OCI-LY1 (cell line): ENCODE results near the gene TTC38.

ENCODE experiments used
- H2AFZ ChIP-seq: fragments of 200-600 bp; sonication (generic), shearing (Covaris generic); 2 replicates; pipeline ENCODE4 v1.6.0; 2014; ENCODE audit warnings: antibody characterized with exemption, mild to moderate bottlenecking, low read length
- H3F3A ChIP-seq: fragments of 200-600 bp; sonication (generic), shearing (Covaris generic); 2 replicates; pipeline ENCODE4 v1.6.0; 2014; ENCODE audit warnings: mild to moderate bottlenecking, antibody characterized with exemption, low read length, moderate library complexity; ENCODE audit not compliant: insufficient read depth
- H3K27ac ChIP-seq: fragments of 200-600 bp; sonication (generic); 2 replicates; pipeline ENCODE4 v1.5.1; 2014; ENCODE audit warnings: low read length, mixed run types, mild to moderate bottlenecking, low read depth; ENCODE audit not compliant: poor library complexity, severe bottlenecking
- H3K27me3 ChIP-seq: fragments of 200-600 bp; sonication (generic); 2 replicates; pipeline ENCODE4 v1.6.0; 2014; ENCODE audit warnings: antibody characterized with exemption, mild to moderate bottlenecking, low read length, moderate library complexity; ENCODE audit not compliant: insufficient read depth
- H3K36me3 ChIP-seq: fragments of 200-600 bp; sonication (generic); 2 replicates; pipeline ENCODE4 v1.6.1; 2014; ENCODE audit warnings: mild to moderate bottlenecking, antibody characterized with exemption, low read length, moderate library complexity, mixed read lengths; ENCODE audit not compliant: insufficient read depth
- H3K4me1 ChIP-seq: fragments of 200-600 bp; sonication (generic); 2 replicates; pipeline ENCODE4 v1.5.1; 2014; ENCODE audit warnings: mild to moderate bottlenecking, low read length, moderate library complexity; ENCODE audit not compliant: insufficient read depth, severe bottlenecking
- H3K4me2 ChIP-seq: fragments of 200-600 bp; sonication (generic), shearing (Covaris generic); 2 replicates; pipeline ENCODE4 v1.6.1; 2014; ENCODE audit warnings: low read length
- H3K4me3 ChIP-seq: fragments of 200-600 bp; sonication (generic); 2 replicates; pipeline ENCODE4 v1.5.1; 2014; ENCODE audit warnings: low read length, low read depth, mild to moderate bottlenecking, mixed read lengths; ENCODE audit not compliant: poor library complexity, severe bottlenecking
- H3K79me2 ChIP-seq: fragments of 200-600 bp; shearing (Covaris generic); 2 replicates; pipeline ENCODE4 v1.6.1; 2016; ENCODE audit warnings: mixed run types, low read length, mixed read lengths; ENCODE audit not compliant: insufficient read depth
- H3K9ac ChIP-seq: fragments of 200-600 bp; sonication (generic), shearing (Covaris generic); 2 replicates; pipeline ENCODE4 v1.6.1; 2014; ENCODE audit warnings: mild to moderate bottlenecking, low read length, mixed read lengths
- H3K9me2 ChIP-seq: fragments of 200-600 bp; sonication (generic), shearing (Covaris generic); 2 replicates; pipeline ENCODE4 v1.6.1; 2014; ENCODE audit warnings: low read depth, mild to moderate bottlenecking, low read length, mixed read lengths
- H3K9me3 ChIP-seq: fragments of 200-600 bp; shearing (Covaris generic); 2 replicates; pipeline ENCODE4 v1.6.1; 2014; ENCODE audit warnings: low read length, mixed read lengths
- H4K20me1 ChIP-seq: fragments of 200-600 bp; sonication (generic), shearing (Covaris generic); 2 replicates; pipeline ENCODE4 v1.6.0; 2016; ENCODE audit warnings: mild to moderate bottlenecking, low read length; ENCODE audit not compliant: insufficient read depth
- CTCF ChIP-seq: fragments of 200-600 bp; sonication (generic), shearing (Covaris generic); IDR thresholded peaks from 2 replicates; pipeline ENCODE4 v1.5.1; 2017; ENCODE audit warnings: mild to moderate bottlenecking, antibody characterized with exemption, low read length, moderate library complexity, mixed read lengths
- EZH2 ChIP-seq: fragments of 200-600 bp; sonication (generic), shearing (Covaris generic); IDR thresholded peaks from 2 replicates; pipeline ENCODE4 v1.8.0; 2017; ENCODE audit warnings: borderline replicate concordance, mixed run types, mild to moderate bottlenecking, antibody characterized with exemption, low read length, moderate library complexity, mixed read lengths

TTC38 gene

GRCh38 chr22:46294784-46295183 lies 27.0 kb downstream of the TTC38 start:
- Histone ChIP-seq H3K9ac (no peak overlapping the region), H3K4me1 (peaks cover 45% of the 10 kb centered on the region), H4K20me1 (no peaks in the 10 kb centered on the region), H2AFZ (no peak overlapping the region), H3K4me3 (no peak overlapping the region), H3K9me2 (no peaks in the 10 kb centered on the region), H3F3A (no peaks in the 10 kb centered on the region), H3K27me3 (no peaks in the 10 kb centered on the region), H3K79me2 (peaks cover 8% of the 10 kb centered on the region), H3K9me3 (no peaks in the 10 kb centered on the region), H3K4me2 (no peak overlapping the region), H3K27ac (peak overlapping the region; percentile 72), H3K36me3 (peaks cover 17% of the 10 kb centered on the region)
- TF ChIP-seq EZH2 (no peak), CTCF (no peak)

- H3K9me2 ChIP-seq: no peaks in the 10 kb centered on the region
- H3K4me3 ChIP-seq: peak overlapping the region; percentile 87
- H4K20me1 ChIP-seq: no peaks in the 10 kb centered on the region
- peaks cover 22% of the 10 kb centered on the region for H3K36me3 ChIP-seq
- H3K9ac ChIP-seq: peak overlapping the region; percentile 79
- H3K27me3 ChIP-seq: no peaks in the 10 kb centered on the region
- H2AFZ ChIP-seq: no peak overlapping the region
- no peaks in the 10 kb centered on the region for H3F3A ChIP-seq
- peaks cover 8% of the 10 kb centered on the region for H3K79me2 ChIP-seq
- H3K27ac ChIP-seq: peak overlapping the region; percentile 72
- peak overlapping the region; percentile 85 for H3K4me2 ChIP-seq
- H3K4me1 ChIP-seq: peaks cover 45% of the 10 kb centered on the region
- TF ChIP-seq EZH2 (no peak), CTCF (no peak)
- no peaks in the 10 kb centered on the region for H3K9me3 ChIP-seq
Measured at GRCh38 chr22:46295277-46295971, 27.6 kb downstream of the TTC38 start.

GRCh38 chr22:46296257-46297150 lies 28.7 kb downstream of the TTC38 start, which contains the start of gene GTSE1:
Gene GTSE1 (plus strand): TSS chr22:46296870. CDS start chr22:46297401, 531 bp downstream.
- H2AFZ ChIP-seq: no peak within 1 kb of the TSS

More at GRCh38 chr22:46296257-46297150, 28.7 kb downstream of the TTC38 start, which contains the start of gene GTSE1:
- H3K9me3 ChIP-seq: no peaks in the 10 kb centered on the region
- H3K4me1 ChIP-seq: peaks cover 45% of the 10 kb centered on the region
- no peaks in the 10 kb centered on the region for H4K20me1 ChIP-seq
- H3K4me2 ChIP-seq: peak within 1 kb of the TSS; percentile 91
- no peaks in the 10 kb centered on the region for H3K27me3 ChIP-seq
- peak within 1 kb of the TSS; percentile 72 for H3K27ac ChIP-seq
- no peaks in the 10 kb centered on the region for H3K9me2 ChIP-seq
- H3F3A ChIP-seq: no peaks in the 10 kb centered on the region
- H3K4me3 ChIP-seq: peak within 1 kb of the TSS; percentile 87
- peaks cover 30% of the 10 kb centered on the region for H3K36me3 ChIP-seq
- peak within 1 kb of the TSS; percentile 86 for H3K9ac ChIP-seq
- H3K79me2 ChIP-seq: peaks cover 8% of the 10 kb centered on the region
- TF ChIP-seq EZH2: no peak
- peak; percentile 29; the same call in 1 of the 2 replicates for TF ChIP-seq CTCF
